Measurements from ENCODE around the gene PCNX3. TPM values are rescaled to one million over a fixed set of nuclear protein-coding genes. Genes with fewer than 3 reads are reported as not detected.
A peak's percentile ranks its signal among the peaks of the same experiment; 100 is the strongest.

PCNX3 gene
- total and polyA plus RNA-seq, 2 of the 13 experiments (the other 11 are each of a cell fraction or from before 2014, with no cell fraction given): 16.2 to 23.0 TPM

DNA sequence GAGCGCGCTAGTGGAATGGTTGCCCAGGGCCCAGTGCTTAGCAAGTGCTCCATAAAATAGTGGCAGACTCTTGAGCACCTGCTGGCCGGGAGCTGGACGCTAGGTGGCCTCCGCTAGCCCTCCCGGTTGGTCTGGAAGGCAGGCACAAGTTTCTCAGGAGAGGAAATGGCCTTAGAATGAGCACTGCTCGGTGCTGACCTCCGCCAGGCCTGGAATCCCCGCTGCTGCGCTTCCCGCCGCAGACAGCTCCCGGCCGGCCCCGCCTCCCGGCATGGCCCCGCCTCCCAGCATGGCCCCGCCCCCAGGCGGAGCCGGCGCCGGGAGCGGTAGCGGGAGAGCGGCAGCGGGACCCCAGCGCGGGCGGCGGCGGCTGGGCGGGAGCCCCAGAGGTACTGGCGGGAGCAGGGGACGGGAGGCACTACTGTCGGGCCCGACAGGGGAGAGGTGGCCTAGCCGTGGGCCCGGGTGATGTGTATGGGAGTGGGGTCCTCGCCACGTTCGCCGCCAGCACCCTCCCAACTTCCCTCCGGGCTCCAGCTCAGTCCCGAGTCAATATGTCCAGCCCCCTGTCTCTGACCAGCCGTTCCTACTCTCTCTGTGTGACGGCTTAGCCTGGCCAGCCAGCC lies 22.3 kb downstream of the PCNX3 start, which contains the start of gene SIPA1 (continued):
- TF ChIP-seq, protein P1, sequence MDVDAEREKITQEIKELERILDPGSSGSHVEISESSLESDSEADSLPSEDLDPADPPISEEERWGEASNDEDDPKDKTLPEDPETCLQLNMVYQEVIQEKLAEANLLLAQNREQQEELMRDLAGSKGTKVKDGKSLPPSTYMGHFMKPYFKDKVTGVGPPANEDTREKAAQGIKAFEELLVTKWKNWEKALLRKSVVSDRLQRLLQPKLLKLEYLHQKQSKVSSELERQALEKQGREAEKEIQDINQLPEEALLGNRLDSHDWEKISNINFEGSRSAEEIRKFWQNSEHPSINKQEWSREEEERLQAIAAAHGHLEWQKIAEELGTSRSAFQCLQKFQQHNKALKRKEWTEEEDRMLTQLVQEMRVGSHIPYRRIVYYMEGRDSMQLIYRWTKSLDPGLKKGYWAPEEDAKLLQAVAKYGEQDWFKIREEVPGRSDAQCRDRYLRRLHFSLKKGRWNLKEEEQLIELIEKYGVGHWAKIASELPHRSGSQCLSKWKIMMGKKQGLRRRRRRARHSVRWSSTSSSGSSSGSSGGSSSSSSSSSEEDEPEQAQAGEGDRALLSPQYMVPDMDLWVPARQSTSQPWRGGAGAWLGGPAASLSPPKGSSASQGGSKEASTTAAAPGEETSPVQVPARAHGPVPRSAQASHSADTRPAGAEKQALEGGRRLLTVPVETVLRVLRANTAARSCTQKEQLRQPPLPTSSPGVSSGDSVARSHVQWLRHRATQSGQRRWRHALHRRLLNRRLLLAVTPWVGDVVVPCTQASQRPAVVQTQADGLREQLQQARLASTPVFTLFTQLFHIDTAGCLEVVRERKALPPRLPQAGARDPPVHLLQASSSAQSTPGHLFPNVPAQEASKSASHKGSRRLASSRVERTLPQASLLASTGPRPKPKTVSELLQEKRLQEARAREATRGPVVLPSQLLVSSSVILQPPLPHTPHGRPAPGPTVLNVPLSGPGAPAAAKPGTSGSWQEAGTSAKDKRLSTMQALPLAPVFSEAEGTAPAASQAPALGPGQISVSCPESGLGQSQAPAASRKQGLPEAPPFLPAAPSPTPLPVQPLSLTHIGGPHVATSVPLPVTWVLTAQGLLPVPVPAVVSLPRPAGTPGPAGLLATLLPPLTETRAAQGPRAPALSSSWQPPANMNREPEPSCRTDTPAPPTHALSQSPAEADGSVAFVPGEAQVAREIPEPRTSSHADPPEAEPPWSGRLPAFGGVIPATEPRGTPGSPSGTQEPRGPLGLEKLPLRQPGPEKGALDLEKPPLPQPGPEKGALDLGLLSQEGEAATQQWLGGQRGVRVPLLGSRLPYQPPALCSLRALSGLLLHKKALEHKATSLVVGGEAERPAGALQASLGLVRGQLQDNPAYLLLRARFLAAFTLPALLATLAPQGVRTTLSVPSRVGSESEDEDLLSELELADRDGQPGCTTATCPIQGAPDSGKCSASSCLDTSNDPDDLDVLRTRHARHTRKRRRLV (CRISPR knock-in tag; IDR thresholded peaks at IDR 0.05): no peak
- no peak for TF ChIP-seq HES4 (CRISPR knock-in tag; IDR thresholded peaks at IDR 0.05; ENCODE audit: borderline replicate concordance)
- TF ChIP-seq MXD4 (CRISPR knock-in tag; IDR thresholded peaks at IDR 0.05): no peak
- TF ChIP-seq, protein P2, sequence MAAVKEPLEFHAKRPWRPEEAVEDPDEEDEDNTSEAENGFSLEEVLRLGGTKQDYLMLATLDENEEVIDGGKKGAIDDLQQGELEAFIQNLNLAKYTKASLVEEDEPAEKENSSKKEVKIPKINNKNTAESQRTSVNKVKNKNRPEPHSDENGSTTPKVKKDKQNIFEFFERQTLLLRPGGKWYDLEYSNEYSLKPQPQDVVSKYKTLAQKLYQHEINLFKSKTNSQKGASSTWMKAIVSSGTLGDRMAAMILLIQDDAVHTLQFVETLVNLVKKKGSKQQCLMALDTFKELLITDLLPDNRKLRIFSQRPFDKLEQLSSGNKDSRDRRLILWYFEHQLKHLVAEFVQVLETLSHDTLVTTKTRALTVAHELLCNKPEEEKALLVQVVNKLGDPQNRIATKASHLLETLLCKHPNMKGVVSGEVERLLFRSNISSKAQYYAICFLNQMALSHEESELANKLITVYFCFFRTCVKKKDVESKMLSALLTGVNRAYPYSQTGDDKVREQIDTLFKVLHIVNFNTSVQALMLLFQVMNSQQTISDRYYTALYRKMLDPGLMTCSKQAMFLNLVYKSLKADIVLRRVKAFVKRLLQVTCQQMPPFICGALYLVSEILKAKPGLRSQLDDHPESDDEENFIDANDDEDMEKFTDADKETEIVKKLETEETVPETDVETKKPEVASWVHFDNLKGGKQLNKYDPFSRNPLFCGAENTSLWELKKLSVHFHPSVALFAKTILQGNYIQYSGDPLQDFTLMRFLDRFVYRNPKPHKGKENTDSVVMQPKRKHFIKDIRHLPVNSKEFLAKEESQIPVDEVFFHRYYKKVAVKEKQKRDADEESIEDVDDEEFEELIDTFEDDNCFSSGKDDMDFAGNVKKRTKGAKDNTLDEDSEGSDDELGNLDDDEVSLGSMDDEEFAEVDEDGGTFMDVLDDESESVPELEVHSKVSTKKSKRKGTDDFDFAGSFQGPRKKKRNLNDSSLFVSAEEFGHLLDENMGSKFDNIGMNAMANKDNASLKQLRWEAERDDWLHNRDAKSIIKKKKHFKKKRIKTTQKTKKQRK (IDR thresholded peaks at IDR 0.05; ENCODE audit: low read length): no peak
- peak; percentile 73 for TF ChIP-seq TEAD3 (CRISPR knock-in tag; optimal IDR thresholded peaks at IDR 0.05; ENCODE audit: borderline replicate concordance)
- no peak for TF ChIP-seq U2AF2 (IDR thresholded peaks at IDR 0.05; ENCODE audit: low read depth, low read length)
- no peak for TF ChIP-seq ETV6 (CRISPR knock-in tag; conservative IDR thresholded peaks at IDR 0.05)
- TF ChIP-seq, protein P3, sequence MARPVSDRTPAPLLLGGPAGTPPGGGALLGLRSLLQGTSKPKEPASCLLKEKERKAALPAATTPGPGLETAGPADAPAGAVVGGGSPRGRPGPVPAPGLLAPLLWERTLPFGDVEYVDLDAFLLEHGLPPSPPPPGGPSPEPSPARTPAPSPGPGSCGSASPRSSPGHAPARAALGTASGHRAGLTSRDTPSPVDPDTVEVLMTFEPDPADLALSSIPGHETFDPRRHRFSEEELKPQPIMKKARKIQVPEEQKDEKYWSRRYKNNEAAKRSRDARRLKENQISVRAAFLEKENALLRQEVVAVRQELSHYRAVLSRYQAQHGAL (CRISPR knock-in tag; IDR thresholded peaks at IDR 0.05; ENCODE audit: not compliant biosample characterization): no peak
- no peak for TF ChIP-seq NPAS2 (CRISPR knock-in tag; IDR thresholded peaks at IDR 0.05; ENCODE audit: borderline replicate concordance)
- peak; percentile 31; the same call in 1 of the 2 replicates for TF ChIP-seq ETV5 (CRISPR knock-in tag; IDR thresholded peaks at IDR 0.05; ENCODE audit: borderline replicate concordance)
- TF ChIP-seq REPIN1 (CRISPR knock-in tag; IDR thresholded peaks at IDR 0.05; ENCODE audit: borderline replicate concordance, low read depth): peak; percentile 54; the same call in 1 of the 2 replicates
